ENCODE data around the gene APOBEC3F.

The APOBEC3F gene

DNA sequence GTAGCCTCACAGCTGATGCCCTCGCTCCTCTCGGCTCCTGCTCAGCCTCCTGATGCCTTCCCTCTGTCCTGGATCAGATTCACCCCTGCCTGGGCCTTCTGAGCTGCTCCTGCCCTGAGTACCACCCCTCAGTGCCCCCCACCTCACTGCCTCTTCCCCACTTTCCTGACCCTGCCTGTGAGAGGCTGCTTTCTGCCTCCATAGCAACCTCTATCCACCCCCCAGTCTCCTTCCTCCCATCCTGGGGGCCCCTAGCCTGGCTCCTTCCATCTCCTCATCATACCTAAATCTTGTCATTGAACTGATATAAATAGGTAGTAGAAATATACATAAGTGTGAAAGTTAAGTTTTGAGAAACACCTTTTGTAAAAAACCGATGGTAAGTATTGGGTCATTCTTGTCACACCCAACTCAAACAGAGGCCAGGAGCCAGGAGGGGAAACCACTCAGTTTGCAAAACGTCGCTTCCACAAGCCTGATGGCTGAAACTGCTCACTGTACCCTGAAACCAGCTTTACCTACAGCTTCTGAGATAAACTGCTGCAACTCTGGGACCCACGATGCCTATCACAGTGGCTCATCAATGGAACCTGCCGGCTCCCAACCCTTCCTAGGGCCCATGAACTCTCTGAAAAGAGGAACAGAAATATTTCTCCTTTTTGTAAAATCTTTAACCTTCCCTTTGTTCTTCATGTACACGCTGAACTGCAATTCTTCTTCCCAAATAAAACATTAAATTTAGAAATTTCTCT is 51.6 kb downstream of the APOBEC3F start:
- H3K9ac ChIP-seq (ENCODE audit: insufficient read length, low read depth) = no peak overlapping the region
- TF ChIP-seq ZNF274 (IDR thresholded peaks at IDR 0.05; ENCODE audit: low read depth, low read length) (no peak), SUZ12 (IDR thresholded peaks at IDR 0.05; ENCODE audit: extremely low read depth, insufficient read depth, insufficient read length) (no peak), YY1 (IDR thresholded peaks at IDR 0.05; ENCODE audit: insufficient read depth, insufficient read length) (no peak)

GRCh38 chr22:39094717-39095389 is 54.2 kb downstream of the APOBEC3F start:
- no peak for TF ChIP-seq ZNF274 (IDR thresholded peaks at IDR 0.05; ENCODE audit: low read depth, low read length)
- no peak for TF ChIP-seq SUZ12 (IDR thresholded peaks at IDR 0.05; ENCODE audit: extremely low read depth, insufficient read depth, insufficient read length)
- no peak for TF ChIP-seq YY1 (IDR thresholded peaks at IDR 0.05; ENCODE audit: insufficient read depth, insufficient read length)

More for the DNA sequence above, 51.6 kb downstream of the APOBEC3F start:
- H3K9me3 ChIP-seq (ENCODE audit: insufficient read depth, low read length) = no peaks in the 10 kb centered on the region
- H3K36me3 ChIP-seq (ENCODE audit: insufficient read depth, insufficient read length, low read length) = no peaks in the 10 kb centered on the region
- H3K27me3 ChIP-seq (ENCODE audit: insufficient read depth, insufficient read length) = no peaks in the 10 kb centered on the region
- DNase-seq (ENCODE audit: low read depth, low spot score) = no peak
- peaks cover 11% of the 10 kb centered on the region for H3K4me1 ChIP-seq (ENCODE audit: insufficient read depth, insufficient read length)
- no peak overlapping the region for H3K4me3 ChIP-seq (ENCODE audit: insufficient read length, low read depth)

GRCh38 chr22:39095971-39096370 is 55.3 kb downstream of the APOBEC3F start:
- Histone ChIP-seq H3K4me1 (ENCODE audit: insufficient read depth, insufficient read length) (peaks cover 7% of the 10 kb centered on the region), H3K9ac (ENCODE audit: insufficient read length, low read depth) (no peak overlapping the region), H3K4me3 (ENCODE audit: insufficient read length, low read depth) (no peak overlapping the region), H3K9me3 (ENCODE audit: insufficient read depth, low read length) (no peaks in the 10 kb centered on the region), H3K36me3 (ENCODE audit: insufficient read depth, insufficient read length, low read length) (no peaks in the 10 kb centered on the region), H3K27me3 (ENCODE audit: insufficient read depth, insufficient read length) (no peaks in the 10 kb centered on the region)
- TF ChIP-seq SUZ12 (IDR thresholded peaks at IDR 0.05; ENCODE audit: extremely low read depth, insufficient read depth, insufficient read length) = no peak
- TF ChIP-seq ZNF274 (IDR thresholded peaks at IDR 0.05; ENCODE audit: low read depth, low read length) = no peak
- TF ChIP-seq YY1 (IDR thresholded peaks at IDR 0.05; ENCODE audit: insufficient read depth, insufficient read length) = no peak
- no peak for DNase-seq (ENCODE audit: low read depth, low spot score)

More at GRCh38 chr22:39094717-39095389, 54.2 kb downstream of the APOBEC3F start:
- Histone ChIP-seq H3K27me3 (ENCODE audit: insufficient read depth, insufficient read length) (no peaks in the 10 kb centered on the region), H3K4me3 (ENCODE audit: insufficient read length, low read depth) (no peak overlapping the region), H3K9ac (ENCODE audit: insufficient read length, low read depth) (no peak overlapping the region), H3K4me1 (ENCODE audit: insufficient read depth, insufficient read length) (peaks cover 7% of the 10 kb centered on the region), H3K9me3 (ENCODE audit: insufficient read depth, low read length) (no peaks in the 10 kb centered on the region), H3K36me3 (ENCODE audit: insufficient read depth, insufficient read length, low read length) (no peaks in the 10 kb centered on the region)
- no peak for DNase-seq (ENCODE audit: low read depth, low spot score)

DNA sequence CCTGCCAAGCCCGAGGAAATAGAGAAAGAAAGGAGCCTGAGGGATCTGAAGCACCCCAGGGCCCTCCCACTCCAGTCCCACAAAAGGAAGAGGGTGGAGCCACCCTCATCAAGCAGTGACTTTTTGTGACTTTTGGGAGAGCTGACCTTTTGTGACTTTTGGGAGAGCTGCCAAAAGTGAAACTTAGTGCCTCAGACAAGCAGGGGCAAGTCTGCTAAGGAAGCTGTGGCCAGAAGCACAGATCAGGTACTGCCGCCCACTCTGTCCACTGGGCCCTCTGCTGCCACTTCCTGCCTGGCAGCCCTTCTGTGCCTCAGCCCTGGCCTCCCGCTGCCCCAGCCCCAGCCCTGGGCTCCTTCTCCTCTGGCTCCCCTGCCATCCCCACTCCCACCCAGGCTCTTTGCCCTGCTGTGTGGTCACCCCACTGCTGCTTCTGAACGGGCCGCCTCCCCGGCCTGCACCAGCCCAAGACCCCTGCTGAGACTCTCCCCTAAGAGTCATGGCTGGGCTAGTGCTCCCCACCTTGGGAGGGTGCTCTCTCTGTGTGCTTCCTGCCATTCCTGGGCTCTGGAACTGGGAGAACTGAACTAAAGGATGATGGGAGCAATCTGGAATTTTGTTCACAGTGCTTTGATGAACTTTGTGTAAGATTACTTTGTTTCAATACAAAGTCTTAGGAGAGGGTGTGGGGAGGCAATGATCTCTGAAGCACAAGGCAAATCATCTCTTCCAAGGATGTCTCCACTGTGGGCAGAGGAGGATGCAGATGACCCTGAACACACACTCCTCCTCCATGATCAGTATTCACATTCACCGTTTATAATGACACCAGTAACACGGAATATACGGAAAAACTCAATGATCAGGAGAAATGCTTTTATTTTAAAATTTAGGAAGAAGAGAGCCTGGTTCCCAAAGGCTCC is 56.7 kb downstream of the APOBEC3F start, which contains the start of gene APOBEC3H:
APOBEC3H (plus strand) TSS at position 147 of the 923 bp plus-strand sequence. CDS start 3,035 bp downstream, outside the sequence.
- TF ChIP-seq ZNF274 (IDR thresholded peaks at IDR 0.05; ENCODE audit: low read depth, low read length) (no peak), YY1 (IDR thresholded peaks at IDR 0.05; ENCODE audit: insufficient read depth, insufficient read length) (no peak), SUZ12 (IDR thresholded peaks at IDR 0.05; ENCODE audit: extremely low read depth, insufficient read depth, insufficient read length) (no peak)
- DNase-seq (ENCODE audit: low read depth, low spot score) = no peak
- H3K4me3 ChIP-seq (ENCODE audit: insufficient read length, low read depth) = no peak within 1 kb of the TSS
- H3K27me3 ChIP-seq (ENCODE audit: insufficient read depth, insufficient read length) = no peaks in the 10 kb centered on the region
- peak within 1 kb of the TSS; percentile 56 for H3K9ac ChIP-seq (ENCODE audit: insufficient read length, low read depth)
- no peaks in the 10 kb centered on the region for H3K36me3 ChIP-seq (ENCODE audit: insufficient read depth, insufficient read length, low read length)
- H3K4me1 ChIP-seq (ENCODE audit: insufficient read depth, insufficient read length) = peaks cover 10% of the 10 kb centered on the region
- H3K9me3 ChIP-seq (ENCODE audit: insufficient read depth, low read length) = no peaks in the 10 kb centered on the region

GRCh38 chr22:39098026-39098425 is 57.4 kb downstream of the APOBEC3F start:
- DNase-seq (ENCODE audit: low read depth, low spot score) = no peak
- peaks cover 10% of the 10 kb centered on the region for H3K4me1 ChIP-seq (ENCODE audit: insufficient read depth, insufficient read length)
- H3K27me3 ChIP-seq (ENCODE audit: insufficient read depth, insufficient read length) = no peaks in the 10 kb centered on the region
- no peaks in the 10 kb centered on the region for H3K36me3 ChIP-seq (ENCODE audit: insufficient read depth, insufficient read length, low read length)
- no peaks in the 10 kb centered on the region for H3K9me3 ChIP-seq (ENCODE audit: insufficient read depth, low read length)
- H3K4me3 ChIP-seq (ENCODE audit: insufficient read length, low read depth) = no peak overlapping the region
- TF ChIP-seq YY1 (IDR thresholded peaks at IDR 0.05; ENCODE audit: insufficient read depth, insufficient read length) (no peak), ZNF274 (IDR thresholded peaks at IDR 0.05; ENCODE audit: low read depth, low read length) (no peak), SUZ12 (IDR thresholded peaks at IDR 0.05; ENCODE audit: extremely low read depth, insufficient read depth, insufficient read length) (no peak)
- H3K9ac ChIP-seq (ENCODE audit: insufficient read length, low read depth) = no peak overlapping the region

- peaks cover 10% of the 10 kb centered on the region for H3K4me1 ChIP-seq (ENCODE audit: insufficient read depth, insufficient read length)
- no peaks in the 10 kb centered on the region for H3K27me3 ChIP-seq (ENCODE audit: insufficient read depth, insufficient read length)
- no peak overlapping the region for H3K9ac ChIP-seq (ENCODE audit: insufficient read length, low read depth)
- H3K4me3 ChIP-seq (ENCODE audit: insufficient read length, low read depth) = no peak overlapping the region
- H3K36me3 ChIP-seq (ENCODE audit: insufficient read depth, insufficient read length, low read length) = no peaks in the 10 kb centered on the region
- no peak for DNase-seq (ENCODE audit: low read depth, low spot score)
- TF ChIP-seq YY1 (IDR thresholded peaks at IDR 0.05; ENCODE audit: insufficient read depth, insufficient read length) (no peak), SUZ12 (IDR thresholded peaks at IDR 0.05; ENCODE audit: extremely low read depth, insufficient read depth, insufficient read length) (no peak), ZNF274 (IDR thresholded peaks at IDR 0.05; ENCODE audit: low read depth, low read length) (no peak)
- no peaks in the 10 kb centered on the region for H3K9me3 ChIP-seq (ENCODE audit: insufficient read depth, low read length)
These were observed 57.9 kb downstream of the APOBEC3F start for GRCh38 chr22:39098576-39098975.

Measured in NT2/D1 (cell line).